Activated CD4-positive, CD25-positive, alpha-beta regulatory T cell (primary cell): Measurements from ENCODE around the gene CLEC1A.

Experiments used
- DNase-seq, 4 experiments: peaks; one replicate each; lab custom pipeline; 2025; lab: John Stamatoyannopoulos, UW

CLEC1A gene

GRCh38 chr12:10101042-10101579 lies 2.3 kb upstream of the CLEC1A start:
- no peak for DNase-seq

- DNase-seq = no peak
Measured at GRCh38 chr12:10097521-10097920, 1.3 kb downstream of the CLEC1A start.

- DNase-seq = no peak
Measured at GRCh38 chr12:10095971-10096370, 2.8 kb downstream of the CLEC1A start.

GRCh38 chr12:10094646-10095395 lies 4.0 kb downstream of the CLEC1A start:
- DNase-seq = no peak

GRCh38 chr12:10088955-10089900 lies 9.6 kb downstream of the CLEC1A start:
- no peak for DNase-seq

- DNase-seq = no peak
Measured at GRCh38 chr12:10088031-10088430, 10.8 kb downstream of the CLEC1A start.

- DNase-seq = no peak
Measured at GRCh38 chr12:10086387-10086786, 12.4 kb downstream of the CLEC1A start.

GRCh38 chr12:10084733-10085132 lies 14.1 kb downstream of the CLEC1A start:
- DNase-seq = no peak

- no peak for DNase-seq
Measured at GRCh38 chr12:10082117-10082874, 16.5 kb downstream of the CLEC1A start.

GRCh38 chr12:10075451-10075850 lies 23.3 kb downstream of the CLEC1A start:
- no peak for DNase-seq

GRCh38 chr12:10073261-10073660 lies 25.5 kb downstream of the CLEC1A start:
- no peak for DNase-seq

GRCh38 chr12:10072131-10072530 lies 26.7 kb downstream of the CLEC1A start:
- DNase-seq = no peak

- no peak for DNase-seq
Measured at GRCh38 chr12:10070380-10070779, 28.4 kb downstream of the CLEC1A start.

- no peak for DNase-seq
Measured at GRCh38 chr12:10069976-10070375, 28.8 kb downstream of the CLEC1A start.

- no peak for DNase-seq
Measured at GRCh38 chr12:10069099-10069498, 29.7 kb downstream of the CLEC1A start.

- no peak for DNase-seq
Measured at GRCh38 chr12:10068644-10069043, 30.1 kb downstream of the CLEC1A start.

- no peak for DNase-seq
Measured at GRCh38 chr12:10067942-10068341, 30.8 kb downstream of the CLEC1A start.

GRCh38 chr12:10067264-10067663 lies 31.5 kb downstream of the CLEC1A start:
- DNase-seq = no peak

- no peak for DNase-seq
Measured at GRCh38 chr12:10065241-10065640, 33.5 kb downstream of the CLEC1A start.

- DNase-seq = no peak
Measured at GRCh38 chr12:10058387-10058786, 40.4 kb downstream of the CLEC1A start.

- no peak for DNase-seq
Measured at GRCh38 chr12:10052193-10052913, 46.4 kb downstream of the CLEC1A start.
